ENCODE data around the gene AZIN2.
"Not testable (repeated sequence)": the region's sequence is repeated elsewhere in the genome, so short reads cannot be mapped to it uniquely, and the experiment has no call there.

The AZIN2 gene

GRCh38 chr1:33094971-33095604 is 14.1 kb downstream of the AZIN2 start:
- peak in 1 of 2 experiments; percentile 16 for DNase-seq (ENCODE audit: low read depth in 2 of 2)

- DNase-seq (ENCODE audit: low read depth in 2 of 2), result no peak
Observed at GRCh38 chr1:33096363-33097005, 15.5 kb downstream of the AZIN2 start.

GRCh38 chr1:33097137-33097611 is 16.2 kb downstream of the AZIN2 start:
- DNase-seq (ENCODE audit: low read depth in 2 of 2), result no peak

- DNase-seq (ENCODE audit: low read depth in 2 of 2), result no peak
Observed at GRCh38 chr1:33097762-33098161, 16.8 kb downstream of the AZIN2 start.

GRCh38 chr1:33098371-33098770 is 17.4 kb downstream of the AZIN2 start:
- DNase-seq (ENCODE audit: low read depth in 2 of 2), result no peak

- DNase-seq (ENCODE audit: low read depth in 2 of 2), result peak; percentile 35 to 59
Observed at GRCh38 chr1:33099290-33100118, 18.6 kb downstream of the AZIN2 start.

- not testable (repeated sequence) for DNase-seq (ENCODE audit: low read depth in 2 of 2)
Observed at GRCh38 chr1:33100119-33100415, 19.1 kb downstream of the AZIN2 start.

GRCh38 chr1:33110477-33110876 is 29.5 kb downstream of the AZIN2 start:
- no peak for DNase-seq (ENCODE audit: low read depth in 2 of 2)

- DNase-seq (ENCODE audit: low read depth in 2 of 2), result no peak
Observed at GRCh38 chr1:33111965-33112364, 31.0 kb downstream of the AZIN2 start.

GRCh38 chr1:33117440-33118085 is 36.6 kb downstream of the AZIN2 start:
- no peak for DNase-seq (ENCODE audit: low read depth in 2 of 2)

GRCh38 chr1:33118274-33118673 is 37.3 kb downstream of the AZIN2 start:
- no peak for DNase-seq (ENCODE audit: low read depth in 2 of 2)

GRCh38 chr1:33119050-33119449 is 38.1 kb downstream of the AZIN2 start:
- no peak for DNase-seq (ENCODE audit: low read depth in 2 of 2)

GRCh38 chr1:33119532-33120217 is 38.7 kb downstream of the AZIN2 start:
- DNase-seq (ENCODE audit: low read depth in 2 of 2), result no peak

- DNase-seq (ENCODE audit: low read depth in 2 of 2), result no peak
Observed at GRCh38 chr1:33120436-33121231, 39.7 kb downstream of the AZIN2 start.

GRCh38 chr1:33121728-33122127 is 40.8 kb downstream of the AZIN2 start:
- no peak for DNase-seq (ENCODE audit: low read depth in 2 of 2)

- DNase-seq (ENCODE audit: low read depth in 2 of 2), result no peak
Observed at GRCh38 chr1:33122483-33123178, 41.7 kb downstream of the AZIN2 start.

- DNase-seq (ENCODE audit: low read depth in 2 of 2), result no peak
Observed at GRCh38 chr1:33123266-33123665, 42.3 kb downstream of the AZIN2 start.

- DNase-seq (ENCODE audit: low read depth in 2 of 2), result not testable (repeated sequence)
Observed at GRCh38 chr1:33124647-33125046, 43.7 kb downstream of the AZIN2 start.

- DNase-seq (ENCODE audit: low read depth in 2 of 2), result no peak
Observed at GRCh38 chr1:33126411-33127000, 45.6 kb downstream of the AZIN2 start.

Measured in stimulated activated CD4-positive, alpha-beta T cell treated with anti-CD3 and anti-CD28 coated beads, Interleukin-12 subunit alpha, Interleukin-12 subunit beta, amount 100 ng/mL, for 24 hours (primary cell).